Effector memory CD8-positive, alpha-beta T cell (primary cell): ENCODE data around the gene GARIN5A.

Experiments used
- ATAC-seq: fragments of 150-1000 bp; cut with Tn5 transposase; replicated peaks from 2 replicates; pipeline ENCODE4 v1.10.0; 2021; ENCODE audit warnings: mild to moderate bottlenecking, moderate library complexity
- DNase-seq, 3 experiments: peaks; one replicate each; pipeline ENCODE4 v3.0.0; 2021
- H3K27ac Mint-ChIP-seq, 2 donors: one replicate each; pipeline ENCODE4 v1.8.0; 2022; ENCODE audit warnings: mild to moderate bottlenecking in 2 of 2, mixed read lengths in 2 of 2, moderate library complexity in 2 of 2
- H3K27me3 Mint-ChIP-seq, 2 donors: one replicate each; pipeline ENCODE4 v1.8.0; 2022; ENCODE audit warnings: mixed read lengths in 2 of 2
- H3K36me3 Mint-ChIP-seq: one replicate; pipeline ENCODE4 v1.8.0; 2022; ENCODE audit warnings: mild to moderate bottlenecking, moderate library complexity, mixed read lengths; ENCODE audit not compliant: insufficient read depth
- H3K4me1 Mint-ChIP-seq, 2 donors: one replicate each; pipeline ENCODE4 v1.8.0; 2022; ENCODE audit warnings: low read depth in 2 of 2, mixed read lengths in 2 of 2
- H3K4me3 Mint-ChIP-seq, 2 donors: one replicate each; pipeline ENCODE4 v1.8.0; 2022; ENCODE audit warnings: mild to moderate bottlenecking in 2 of 2, mixed read lengths in 2 of 2, moderate library complexity in 2 of 2
- H3K9me3 Mint-ChIP-seq, 2 donors: one replicate each; pipeline ENCODE4 v1.8.0; 2022; ENCODE audit warnings: mixed read lengths in 2 of 2

The GARIN5A gene

GRCh38 chr19:50501186-50501567 lies 24.5 kb upstream of the GARIN5A start:
- no peaks in the 10 kb centered on the region for H3K4me1 Mint-ChIP-seq
- no peak overlapping the region for H3K27ac Mint-ChIP-seq

GRCh38 chr19:50500753-50501151 lies 24.1 kb upstream of the GARIN5A start:
- DNase-seq (no peak), ATAC-seq (no peak)
- H3K36me3 Mint-ChIP-seq: no peaks in the 10 kb centered on the region
- H3K4me1 Mint-ChIP-seq: no peaks in the 10 kb centered on the region
- no peak overlapping the region for H3K27ac Mint-ChIP-seq
- H3K27me3 Mint-ChIP-seq: no peaks in the 10 kb centered on the region
- no peak overlapping the region for H3K4me3 Mint-ChIP-seq
- no peaks in the 10 kb centered on the region for H3K9me3 Mint-ChIP-seq

More at GRCh38 chr19:50501186-50501567, 24.5 kb upstream of the GARIN5A start:
- DNase-seq: no peak
- Mint-ChIP-seq H3K9me3 (no peaks in the 10 kb centered on the region), H3K4me3 (no peak overlapping the region), H3K36me3 (no peaks in the 10 kb centered on the region), H3K27me3 (no peaks in the 10 kb centered on the region)
- no peak for ATAC-seq

- no peaks in the 10 kb centered on the region for H3K36me3 Mint-ChIP-seq
- H3K9me3 Mint-ChIP-seq: no peaks in the 10 kb centered on the region
- DNase-seq: no peak
- no peak overlapping the region for H3K27ac Mint-ChIP-seq
- no peak for ATAC-seq
- no peaks in the 10 kb centered on the region for H3K27me3 Mint-ChIP-seq
- H3K4me1 Mint-ChIP-seq: no peaks in the 10 kb centered on the region
- no peak overlapping the region for H3K4me3 Mint-ChIP-seq
Measured at GRCh38 chr19:50500060-50500752, 23.6 kb upstream of the GARIN5A start.

- DNase-seq (no peak), ATAC-seq (no peak)
- Mint-ChIP-seq H3K27me3 (no peaks in the 10 kb centered on the region), H3K27ac (no peak overlapping the region), H3K4me3 (no peak overlapping the region), H3K36me3 (no peaks in the 10 kb centered on the region), H3K9me3 (no peaks in the 10 kb centered on the region), H3K4me1 (no peaks in the 10 kb centered on the region)
Measured at GRCh38 chr19:50498219-50499056, 21.8 kb upstream of the GARIN5A start.

GRCh38 chr19:50497022-50497405 lies 20.4 kb upstream of the GARIN5A start:
- H3K4me1 Mint-ChIP-seq: peaks cover 3 to 4% of the 10 kb centered on the region in 2 donors
- H3K27ac Mint-ChIP-seq: no peak overlapping the region
- no peaks in the 10 kb centered on the region for H3K27me3 Mint-ChIP-seq
- H3K4me3 Mint-ChIP-seq: no peak overlapping the region
- DNase-seq (no peak), ATAC-seq (no peak)
- no peaks in the 10 kb centered on the region for H3K9me3 Mint-ChIP-seq
- no peaks in the 10 kb centered on the region for H3K36me3 Mint-ChIP-seq

GRCh38 chr19:50496189-50497021 lies 19.8 kb upstream of the GARIN5A start:
- no peaks in the 10 kb centered on the region for H3K27me3 Mint-ChIP-seq
- no peak overlapping the region for H3K4me3 Mint-ChIP-seq
- no peak for ATAC-seq
- no peaks in the 10 kb centered on the region for H3K36me3 Mint-ChIP-seq
- H3K9me3 Mint-ChIP-seq: no peaks in the 10 kb centered on the region
- peak overlapping the region in 1 of 2 donors; percentile 47 for H3K27ac Mint-ChIP-seq
- peaks cover 9 to 10% of the 10 kb centered on the region in 2 donors for H3K4me1 Mint-ChIP-seq
- no peak for DNase-seq

- H3K4me1 Mint-ChIP-seq: peaks cover 15 to 20% of the 10 kb centered on the region in 2 donors
- no peaks in the 10 kb centered on the region for H3K9me3 Mint-ChIP-seq
- DNase-seq: no peak
- no peak overlapping the region for H3K4me3 Mint-ChIP-seq
- ATAC-seq: no peak
- H3K27ac Mint-ChIP-seq: peak overlapping the region; percentile 10 to 46
- H3K36me3 Mint-ChIP-seq: no peaks in the 10 kb centered on the region
- H3K27me3 Mint-ChIP-seq: no peaks in the 10 kb centered on the region
Measured at GRCh38 chr19:50495020-50495531, 18.4 kb upstream of the GARIN5A start.

GRCh38 chr19:50494186-50495019 lies 17.8 kb upstream of the GARIN5A start:
- Mint-ChIP-seq H3K4me3 (no peak overlapping the region), H3K9me3 (no peaks in the 10 kb centered on the region), H3K36me3 (no peaks in the 10 kb centered on the region), H3K27ac (peak overlapping the region; percentile 10 to 21), H3K27me3 (no peaks in the 10 kb centered on the region), H3K4me1 (peaks cover 15 to 24% of the 10 kb centered on the region in 2 donors)
- no peak for DNase-seq
- no peak for ATAC-seq

- Mint-ChIP-seq H3K27ac (no peak overlapping the region), H3K4me1 (peaks cover 15 to 35% of the 10 kb centered on the region in 2 donors), H3K9me3 (no peaks in the 10 kb centered on the region), H3K4me3 (no peak overlapping the region), H3K27me3 (no peaks in the 10 kb centered on the region), H3K36me3 (peaks cover 6% of the 10 kb centered on the region)
- DNase-seq: no peak
- ATAC-seq: no peak
Measured at GRCh38 chr19:50493171-50493570, 16.5 kb upstream of the GARIN5A start.

GRCh38 chr19:50492303-50493052 lies 15.8 kb upstream of the GARIN5A start:
- DNase-seq (no peak), ATAC-seq (peak; percentile 69)
- Mint-ChIP-seq H3K36me3 (peaks cover 11% of the 10 kb centered on the region), H3K27ac (peak overlapping the region; percentile 1 to 80), H3K27me3 (no peaks in the 10 kb centered on the region), H3K9me3 (no peaks in the 10 kb centered on the region), H3K4me1 (peaks cover 17 to 36% of the 10 kb centered on the region in 2 donors), H3K4me3 (peak overlapping the region in 1 of 2 donors; percentile 25)

- peaks cover 17 to 36% of the 10 kb centered on the region in 2 donors for H3K4me1 Mint-ChIP-seq
- H3K27ac Mint-ChIP-seq: peak overlapping the region in 1 of 2 donors; percentile 80
- H3K36me3 Mint-ChIP-seq: peaks cover 15% of the 10 kb centered on the region
- ATAC-seq: no peak
- no peak for DNase-seq
- peak overlapping the region in 1 of 2 donors; percentile 26 for H3K4me3 Mint-ChIP-seq
- no peaks in the 10 kb centered on the region for H3K27me3 Mint-ChIP-seq
- H3K9me3 Mint-ChIP-seq: no peaks in the 10 kb centered on the region
Measured at GRCh38 chr19:50490991-50491472, 14.4 kb upstream of the GARIN5A start.

- Mint-ChIP-seq H3K36me3 (peaks cover 18% of the 10 kb centered on the region), H3K9me3 (no peaks in the 10 kb centered on the region)
Measured at GRCh38 chr19:50490411-50490811, 13.8 kb upstream of the GARIN5A start.

More at GRCh38 chr19:50490411-50490811, 13.8 kb upstream of the GARIN5A start:
- Mint-ChIP-seq H3K4me3 (peak overlapping the region in 1 of 2 donors; percentile 26), H3K4me1 (peaks cover 17 to 36% of the 10 kb centered on the region in 2 donors), H3K27ac (peak overlapping the region in 1 of 2 donors; percentile 80), H3K27me3 (no peaks in the 10 kb centered on the region)
- no peak for DNase-seq
- no peak for ATAC-seq
